Embryonic facial prominence (tissue), 1 donor: ENCODE measurements around the gene TF.

ENCODE experiments used
- DNase-seq: peaks from one replicate; pipeline ENCODE4 v3.0.0-alpha.2; 2016; ENCODE audit errors: extremely low spot score

Gene TF

GRCh38 chr3:133805384-133805701 lies 59.1 kb downstream of the TF start:
- DNase-seq = no peak

- DNase-seq = peak; percentile 88
Measured at GRCh38 chr3:133805702-133806475, 59.7 kb downstream of the TF start, which contains the start of gene SRPRB. Gene SRPRB, plus strand, starts transcription at chr3:133805815. Its CDS starts 34 bp downstream, at chr3:133805849.

GRCh38 chr3:133812872-133813271 lies 66.7 kb downstream of the TF start:
- no peak for DNase-seq

- no peak for DNase-seq
Measured at GRCh38 chr3:133815386-133815785, 69.2 kb downstream of the TF start.

GRCh38 chr3:133820129-133820528 lies 73.9 kb downstream of the TF start:
- DNase-seq = no peak

GRCh38 chr3:133820889-133821675 lies 74.9 kb downstream of the TF start:
- no peak for DNase-seq

- no peak for DNase-seq
Measured at GRCh38 chr3:133821767-133822638, 75.8 kb downstream of the TF start.

GRCh38 chr3:133824961-133825485 lies 78.8 kb downstream of the TF start:
- no peak for DNase-seq

GRCh38 chr3:133825969-133826727 lies 80.0 kb downstream of the TF start:
- no peak for DNase-seq

- DNase-seq = no peak
Measured at GRCh38 chr3:133827136-133827535, 80.9 kb downstream of the TF start.

- no peak for DNase-seq
Measured at GRCh38 chr3:133827684-133828083, 81.5 kb downstream of the TF start.

GRCh38 chr3:133828576-133829309 lies 82.5 kb downstream of the TF start:
- no peak for DNase-seq

- no peak for DNase-seq
Measured at GRCh38 chr3:133829310-133829707, 83.1 kb downstream of the TF start.

- DNase-seq = no peak
Measured at GRCh38 chr3:133830071-133830470, 83.9 kb downstream of the TF start.

- no peak for DNase-seq
Measured at GRCh38 chr3:133831966-133832801, 86.0 kb downstream of the TF start.

GRCh38 chr3:133832802-133833144 lies 86.6 kb downstream of the TF start:
- no peak for DNase-seq

GRCh38 chr3:133833267-133833666 lies 87.1 kb downstream of the TF start:
- no peak for DNase-seq

GRCh38 chr3:133833880-133834620 lies 87.9 kb downstream of the TF start:
- no peak for DNase-seq
